ENCODE data around the gene ALKBH3. TPM values are rescaled to one million over a fixed set of nuclear protein-coding genes. Genes with fewer than 3 reads are reported as not detected.

The ALKBH3 gene
- polyA plus RNA-seq, 1 of the 3 experiments (the other 2 are of a cell fraction): 27.0 TPM

- no peak for TF ChIP-seq EZH2phosphoT487 (IDR thresholded peaks at IDR 0.05; ENCODE audit: borderline replicate concordance, low read depth)
- TF ChIP-seq SIN3A (IDR thresholded peaks at IDR 0.05; ENCODE audit: borderline replicate concordance, low read depth, low read length): no peak
- no peak for TF ChIP-seq ZBTB33 (IDR thresholded peaks at IDR 0.05; ENCODE audit: borderline replicate concordance, low read depth)
Observed at GRCh38 chr11:43920598-43921419, 40.2 kb downstream of the ALKBH3 start (continued).

GRCh38 chr11:43921561-43922294, 41.1 kb downstream of the ALKBH3 start:
- Histone ChIP-seq H3K4me1 (ENCODE audit: control insufficient read depth in 1 of 2, insufficient read depth in 2 of 2, low read depth in 1 of 2, low read length in 1 of 2) (peaks cover 4 to 86% of the 10 kb centered on the region in 2 experiments; a peak in 3 of 4 replicates), H3K9me2 (no peaks in the 10 kb centered on the region), H3K4me3 (ENCODE audit: low read depth in 2 of 2, low read length in 1 of 2) (no peak overlapping the region), H3K9me3 (no peaks in the 10 kb centered on the region), H4K20me1 (ENCODE audit: insufficient read depth) (peaks cover 4% of the 10 kb centered on the region; the same call in 1 of the 2 replicates), H3K4me2 (no peak overlapping the region), H2AFZ (ENCODE audit: low read depth) (no peak overlapping the region), H3F3A (replicated peaks; ENCODE audit: insufficient read depth) (peaks cover 6% of the 10 kb centered on the region), H3K36me3 (replicated peaks in 1 of 2; ENCODE audit: control insufficient read depth in 1 of 2, insufficient read depth in 2 of 2, low read length in 1 of 2) (peaks cover 21 to 42% of the 10 kb centered on the region in 2 experiments), H3K27ac (ENCODE audit: low read depth in 2 of 2, low read length in 1 of 2) (peak overlapping the region; percentile 65 to 100), H3K9ac (no peak overlapping the region), H3K27me3 (ENCODE audit: insufficient read depth) (no peaks in the 10 kb centered on the region), H3K79me2 (ENCODE audit: insufficient read depth) (no peaks in the 10 kb centered on the region)
- no peak for DNase-seq
- ChIA-PET CTCF (interaction anchor here (1.1 to 15.0 kb wide), 6 partner anchors 15 to 117 kb away, joined by 3 to 222 read pairs (median 22); partner anchors contain the start of gene C11orf96), POLR2A (interaction anchor here (0.7 to 9.1 kb wide), 4 partner anchors 13 to 26 kb away, joined by 3 to 213 read pairs (median 26); partner anchors contain the start of gene C11orf96)
- WGBS (ENCODE audit: low lambda C conversion rate): 94% methylated on average over 8 of the region's 8 CpGs
- TF ChIP-seq SMC3 (IDR thresholded peaks at IDR 0.05; ENCODE audit: low read depth, low read length) (no peak), IRF3 (IDR thresholded peaks at IDR 0.05; ENCODE audit: low read depth, low read length) (no peak), GATA2 (CRISPR knock-in tag; IDR thresholded peaks at IDR 0.05) (no peak)

- no peak for DNase-seq
- Histone ChIP-seq H3K27me3 (ENCODE audit: insufficient read depth) (no peaks in the 10 kb centered on the region), H2AFZ (ENCODE audit: low read depth) (no peak overlapping the region), H3K4me1 (ENCODE audit: control insufficient read depth in 1 of 2, insufficient read depth in 2 of 2, low read depth in 1 of 2, low read length in 1 of 2) (peaks cover 4 to 86% of the 10 kb centered on the region in 2 experiments; a peak in 3 of 4 replicates), H3K27ac (ENCODE audit: low read depth in 2 of 2, low read length in 1 of 2) (peak overlapping the region in 1 of 2 experiments; percentile 100; a peak in 2 of 4 replicates), H3K9ac (no peak overlapping the region), H3K79me2 (ENCODE audit: insufficient read depth) (no peaks in the 10 kb centered on the region), H3K9me3 (no peaks in the 10 kb centered on the region), H4K20me1 (ENCODE audit: insufficient read depth) (peaks cover 4% of the 10 kb centered on the region; the same call in 1 of the 2 replicates), H3K36me3 (replicated peaks in 1 of 2; ENCODE audit: control insufficient read depth in 1 of 2, insufficient read depth in 2 of 2, low read length in 1 of 2) (peaks cover 21 to 38% of the 10 kb centered on the region in 2 experiments), H3K4me2 (no peak overlapping the region), H3F3A (replicated peaks; ENCODE audit: insufficient read depth) (peaks cover 6% of the 10 kb centered on the region), H3K9me2 (no peaks in the 10 kb centered on the region), H3K4me3 (ENCODE audit: low read depth in 2 of 2, low read length in 1 of 2) (no peak overlapping the region)
- 50% methylated on average over 1 of the region's 3 CpGs for WGBS (ENCODE audit: low lambda C conversion rate)
- CTCF ChIA-PET: interaction anchor here (0.6 to 15.0 kb wide), 8 partner anchors 9 to 117 kb away, joined by 3 to 222 read pairs (median 10); partner anchors contain the start of gene C11orf96
- POLR2A ChIA-PET: interaction anchor here (0.8 to 9.1 kb wide), 4 partner anchors 18 to 27 kb away, joined by 5 to 213 read pairs (median 26); partner anchors contain the start of gene C11orf96
- TF ChIP-seq USF1 (IDR thresholded peaks at IDR 0.05; ENCODE audit: borderline replicate concordance, low read depth): no peak
- TF ChIP-seq EZH2phosphoT487 (IDR thresholded peaks at IDR 0.05; ENCODE audit: borderline replicate concordance, low read depth): no peak
- no peak for TF ChIP-seq TEAD4 (IDR thresholded peaks at IDR 0.05; ENCODE audit: borderline replicate concordance, insufficient read depth)
- no peak for TF ChIP-seq SMC3 (IDR thresholded peaks at IDR 0.05; ENCODE audit: low read depth, low read length)
- no peak for TF ChIP-seq ELF1 (IDR thresholded peaks at IDR 0.05)
- TF ChIP-seq RFX5 (IDR thresholded peaks at IDR 0.05; ENCODE audit: low read length): no peak
- TF ChIP-seq REST (IDR thresholded peaks at IDR 0.05; ENCODE audit: low read depth, low read length): no peak
- peak; percentile 77; the same call in 1 of the 2 replicates for TF ChIP-seq FOXJ3 (CRISPR knock-in tag; IDR thresholded peaks at IDR 0.05)
Observed at GRCh38 chr11:43922295-43922648, 41.6 kb downstream of the ALKBH3 start.

Data from SK-N-SH (cell line).